ENCODE results near the gene SOX6. TPM values are rescaled to one million over a fixed set of nuclear protein-coding genes. Genes with fewer than 3 reads are reported as not detected.

The SOX6 gene
- total and polyA plus RNA-seq, 2 of the 13 experiments (the other 11 are each of a cell fraction or from before 2014, with no cell fraction given), result 2.6 to 11.2 TPM

- ChIA-PET CTCF (ENCODE audit: low intra/inter-chr PET ratio, low total read pairs) (no interaction called here), POLR2A (no interaction called here)
- Histone ChIP-seq H4K20me1 (ENCODE audit: insufficient read depth, low read length) (no peaks in the 10 kb centered on the region), H3K36me3 (replicated peaks in 1 of 2; ENCODE audit: control insufficient read depth in 1 of 2, insufficient read depth in 2 of 2, low read length in 2 of 2) (no peaks in the 10 kb centered on the region), H3K27me3 (ENCODE audit: control insufficient read depth in 1 of 2, insufficient read depth in 2 of 2, low read length in 2 of 2) (no peaks in the 10 kb centered on the region), H3K27ac (ENCODE audit: extremely low read length, insufficient read depth, low read length) (no peak overlapping the region), H3K4me3 (replicated peaks in 1 of 3; ENCODE audit: insufficient read depth in 1 of 3, low read depth in 2 of 3, low read length in 3 of 3) (no peak overlapping the region), H3K9ac (ENCODE audit: insufficient read depth, low read depth, low read length) (no peak overlapping the region), H2AFZ (ENCODE audit: low read length) (no peak overlapping the region), H3K79me2 (ENCODE audit: insufficient read depth, low read length) (no peaks in the 10 kb centered on the region), H3K4me2 (ENCODE audit: low read depth, low read length) (no peak overlapping the region), H3K4me1 (ENCODE audit: insufficient read depth, low read length) (peaks cover 17% of the 10 kb centered on the region), H3K9me3 (ENCODE audit: low read length) (no peaks in the 10 kb centered on the region)
- intact Hi-C loops (cut with micrococcal nuclease; ENCODE audit: unreplicated experiment), result no loop called here
- no TSS peak for BruUV-seq (replicated peaks)
- FAIRE-seq, result no peak
- DNase-seq (ENCODE audit: low spot score), result no peak
- in situ Hi-C loops (cut with HindIII; ENCODE audit: extremely low pct_ligation_motif_present, low pct_unique_long_range_greater_than_20kb), result no loop called here
- WGBS (ENCODE audit: low lambda C conversion rate), result 79% methylated on average over 1 of the region's 1 CpG
- ATAC-seq, result no peak
- no peak for TF ChIP-seq PITX1 (CRISPR knock-in tag; IDR thresholded peaks at IDR 0.05)
- TF ChIP-seq FOXA1 (IDR thresholded peaks at IDR 0.05), result no peak
- TF ChIP-seq FOXA1 (CRISPR knock-in tag; IDR thresholded peaks at IDR 0.05), result no peak
- TF ChIP-seq NFKBIZ (CRISPR knock-in tag; IDR thresholded peaks at IDR 0.05), result no peak
- no peak for TF ChIP-seq NCOR1 (IDR thresholded peaks at IDR 0.05; ENCODE audit: borderline replicate concordance, low read length)
- no peak for TF ChIP-seq ZNF281 (CRISPR knock-in tag; IDR thresholded peaks at IDR 0.05; ENCODE audit: borderline replicate concordance)
- TF ChIP-seq UBTF (CRISPR knock-in tag; IDR thresholded peaks at IDR 0.05), result no peak
- no peak for TF ChIP-seq ZNF737 (CRISPR knock-in tag; IDR thresholded peaks at IDR 0.05; ENCODE audit: borderline replicate concordance)
- TF ChIP-seq ZNF879 (CRISPR knock-in tag; IDR thresholded peaks at IDR 0.05), result no peak
- no peak for TF ChIP-seq HDAC6 (IDR thresholded peaks at IDR 0.05; ENCODE audit: low read depth, low read length)
- no peak for TF ChIP-seq IRX3 (CRISPR knock-in tag; IDR thresholded peaks at IDR 0.05; ENCODE audit: borderline replicate concordance, low read depth)
Observed at GRCh38 chr11:16160146-16160545, 196.2 kb downstream of the SOX6 start.
